Neural cell (in vitro differentiated cells): ENCODE results near the gene CD52. TPM values are rescaled to one million over a fixed set of nuclear protein-coding genes. Genes with fewer than 3 reads are reported as not detected.

Source experiments
- H2AFZ ChIP-seq: fragments of 200-600, 300-800 bp; sonication (generic), shearing (Covaris generic); 2 replicates; pipeline ENCODE4 v1.6.0; 2014; ENCODE audit warnings: low read depth, mild to moderate bottlenecking, antibody characterized with exemption, low read length, moderate library complexity
- H3F3A ChIP-seq: fragments of 200-600 bp; shearing (Covaris generic); 2 replicates; pipeline ENCODE4 v1.6.1; 2016; ENCODE audit warnings: mild to moderate bottlenecking, moderate library complexity, mixed read lengths, antibody characterized with exemption, low read length; ENCODE audit not compliant: insufficient read depth, poor library complexity, severe bottlenecking
- H3K27ac ChIP-seq: fragments of 200-600, 300-800 bp; sonication (generic), shearing (Covaris generic); 2 replicates; pipeline ENCODE4 v1.5.1; 2014; ENCODE audit warnings: mild to moderate bottlenecking, low read length, moderate library complexity
- H3K27me3 ChIP-seq: fragments of 300-800, 200-600 bp; sonication (generic), shearing (Covaris generic); 2 replicates; pipeline ENCODE4 v1.6.0; 2014; ENCODE audit warnings: mild to moderate bottlenecking, low read depth, low read length, moderate library complexity; ENCODE audit not compliant: insufficient read depth
- H3K36me3 ChIP-seq: fragments of 300-800, 200-600 bp; sonication (generic), shearing (Covaris generic); 2 replicates; pipeline ENCODE4 v1.5.1; 2014; ENCODE audit warnings: mild to moderate bottlenecking, antibody characterized with exemption, low read length, moderate library complexity; ENCODE audit not compliant: insufficient read depth
- H3K4me2 ChIP-seq: fragments of 300-800, 200-600 bp; sonication (generic), shearing (Covaris generic); 2 replicates; pipeline ENCODE4 v1.6.0; 2014; ENCODE audit warnings: mild to moderate bottlenecking, low read length
- H3K4me3 ChIP-seq: fragments of 300-800, 200-600 bp; sonication (generic), shearing (Covaris generic); 2 replicates; pipeline ENCODE4 v1.5.1; 2014; ENCODE audit warnings: mild to moderate bottlenecking, low read length, moderate library complexity
- H3K79me2 ChIP-seq: fragments of 200-600 bp; shearing (Covaris generic); replicated peaks from 2 replicates; pipeline ENCODE4 v1.6.0; 2014; ENCODE audit warnings: mild to moderate bottlenecking, low read length, moderate library complexity; ENCODE audit not compliant: insufficient read depth
- H3K9ac ChIP-seq: fragments of 300-800, 200-600 bp; sonication (generic), shearing (Covaris generic); 2 replicates; pipeline ENCODE4 v1.6.1; 2016; ENCODE audit warnings: mild to moderate bottlenecking, low read length, mixed read lengths
- H3K9me2 ChIP-seq: fragments of 200-600 bp; shearing (Covaris generic); 2 replicates; pipeline ENCODE4 v1.6.1; 2016; ENCODE audit warnings: mild to moderate bottlenecking, low read length, mixed read lengths; ENCODE audit not compliant: insufficient read depth
- H3K9me3 ChIP-seq: fragments of 200-600, 300-800 bp; sonication (generic), shearing (Covaris generic); 2 replicates; pipeline ENCODE4 v1.6.1; 2016; ENCODE audit warnings: mild to moderate bottlenecking, mixed run types, low read length, moderate library complexity, mixed read lengths
- H4K20me1 ChIP-seq: fragments of 200-600 bp; shearing (Covaris generic); 2 replicates; pipeline ENCODE4 v1.6.1; 2016; ENCODE audit warnings: mild to moderate bottlenecking, mixed run types; ENCODE audit not compliant: insufficient read depth
- EP300 ChIP-seq: fragments of 450-650 bp; conservative IDR thresholded peaks from 2 replicates; pipeline ENCODE4 v1.6.1; 2014; ENCODE audit warnings: antibody characterized with exemption, mild to moderate bottlenecking, moderate library complexity; ENCODE audit not compliant: poor library complexity, severe bottlenecking
- EZH2 ChIP-seq: fragments of 200-600, 300-800 bp; shearing (Covaris generic), sonication (generic); IDR thresholded peaks from 2 replicates; pipeline ENCODE4 v1.6.1; 2014; ENCODE audit warnings: antibody characterized with exemption, low read length, borderline replicate concordance, mild to moderate bottlenecking; ENCODE audit not compliant: insufficient read depth, poor library complexity, severe bottlenecking
- MXI1 ChIP-seq: fragments of 450-650 bp; conservative IDR thresholded peaks from 2 replicates; pipeline ENCODE4 v1.6.1; 2014; ENCODE audit warnings: antibody characterized with exemption, mild to moderate bottlenecking; ENCODE audit not compliant: poor library complexity, severe bottlenecking
- POLR2AphosphoS5 ChIP-seq: IDR thresholded peaks from 2 replicates; pipeline ENCODE4 v1.6.1; 2012
- RAD21 ChIP-seq: fragments of 450-650 bp; conservative IDR thresholded peaks from 2 replicates; pipeline ENCODE4 v1.6.1; 2014; ENCODE audit warnings: antibody characterized with exemption, mild to moderate bottlenecking, moderate library complexity
- SMC3 ChIP-seq: fragments of 450-650 bp; conservative IDR thresholded peaks from 2 replicates; pipeline ENCODE4 v1.6.1; 2014; ENCODE audit warnings: antibody characterized with exemption, mild to moderate bottlenecking, moderate library complexity; ENCODE audit not compliant: poor library complexity
- TAF1 ChIP-seq: IDR thresholded peaks from 2 replicates; pipeline ENCODE4 v1.6.1; 2012; ENCODE audit warnings: low read depth
- polyA plus RNA-seq: library from polyadenylated mRNA; depleted of rRNA; stranded (reverse); fragments of >200 nt; gene quantifications from 2 replicates; pipeline ENCODE4 v1.2.3, GENCODE V29; 2014
- TF ChIP-seq, protein P1 (sequence below): fragments of 450-650 bp; IDR thresholded peaks from 2 replicates; pipeline ENCODE4 v1.5.1; 2014; ENCODE audit warnings: antibody characterized with exemption, mild to moderate bottlenecking, moderate library complexity; ENCODE audit not compliant: poor library complexity, severe bottlenecking
- TF ChIP-seq, protein P2 (sequence below): IDR thresholded peaks from 2 replicates; pipeline ENCODE4 v1.6.1; 2012; ENCODE audit warnings: borderline replicate concordance

Gene CD52
- polyA plus RNA-seq, 1 donor from 2014 or later = not detected

DNA sequence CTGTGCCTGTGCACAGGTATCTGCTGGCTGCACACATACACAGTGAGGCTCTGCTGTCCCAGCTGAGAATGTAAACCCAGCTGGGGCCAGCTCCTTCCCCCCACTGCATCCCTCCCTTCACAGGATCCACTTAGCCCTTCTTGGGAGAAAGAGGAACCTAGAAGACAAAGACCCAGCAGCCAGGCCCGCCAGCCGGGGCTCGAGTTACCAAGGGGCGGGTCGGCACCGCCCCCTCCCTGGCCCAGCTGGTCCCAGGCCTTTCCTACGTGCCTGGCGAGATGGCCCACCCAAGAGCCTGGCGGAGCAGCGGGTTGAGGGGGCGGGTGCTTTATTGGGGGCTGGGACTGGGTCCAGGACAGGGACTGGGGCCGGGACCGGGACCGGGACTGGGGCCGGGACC lies 35.8 kb upstream of the CD52 start:
- Histone ChIP-seq H3K27ac (no peak overlapping the region), H3K79me2 (peaks cover 5% of the 10 kb centered on the region)

DNA sequence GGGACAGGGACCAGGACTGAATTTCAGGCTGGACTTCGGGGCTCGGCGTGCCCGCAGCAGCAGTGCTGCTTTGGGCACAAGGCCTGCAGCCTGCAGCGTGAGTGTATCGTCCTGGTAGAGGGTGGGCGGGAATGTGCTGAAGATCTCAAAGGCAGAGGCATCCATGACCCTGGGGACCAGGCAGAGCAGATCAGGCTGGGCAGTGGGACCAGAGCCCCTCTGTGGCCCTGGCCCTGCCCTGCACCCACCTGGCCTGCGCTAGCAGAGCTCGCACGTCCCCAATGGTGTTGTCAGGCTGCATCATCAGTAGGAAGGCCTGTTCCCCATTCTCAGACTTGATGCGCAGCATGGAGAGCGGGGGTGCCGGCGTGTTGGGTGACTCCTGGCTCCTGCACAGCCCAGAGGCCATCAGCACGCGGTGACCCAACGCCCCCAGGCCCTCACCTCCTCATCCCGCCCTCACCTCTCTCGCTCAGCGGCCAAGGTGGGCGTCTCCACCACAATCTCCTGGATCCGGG lies 35.3 kb upstream of the CD52 start:
- Histone ChIP-seq H3K9me2 (no peaks in the 10 kb centered on the region), H3K27ac (no peak overlapping the region), H3K79me2 (peaks cover 5% of the 10 kb centered on the region), H3F3A (no peaks in the 10 kb centered on the region), H3K36me3 (no peaks in the 10 kb centered on the region), H2AFZ (no peak overlapping the region), H3K4me3 (no peak overlapping the region), H3K9me3 (no peaks in the 10 kb centered on the region), H3K9ac (no peak overlapping the region), H3K4me2 (no peak overlapping the region), H4K20me1 (no peaks in the 10 kb centered on the region), H3K27me3 (no peaks in the 10 kb centered on the region)
- TF ChIP-seq POLR2AphosphoS5 (no peak), EP300 (no peak), MXI1 (no peak), RAD21 (no peak), SMC3 (no peak), EZH2 (no peak), TAF1 (no peak)
- TF ChIP-seq, protein P1, sequence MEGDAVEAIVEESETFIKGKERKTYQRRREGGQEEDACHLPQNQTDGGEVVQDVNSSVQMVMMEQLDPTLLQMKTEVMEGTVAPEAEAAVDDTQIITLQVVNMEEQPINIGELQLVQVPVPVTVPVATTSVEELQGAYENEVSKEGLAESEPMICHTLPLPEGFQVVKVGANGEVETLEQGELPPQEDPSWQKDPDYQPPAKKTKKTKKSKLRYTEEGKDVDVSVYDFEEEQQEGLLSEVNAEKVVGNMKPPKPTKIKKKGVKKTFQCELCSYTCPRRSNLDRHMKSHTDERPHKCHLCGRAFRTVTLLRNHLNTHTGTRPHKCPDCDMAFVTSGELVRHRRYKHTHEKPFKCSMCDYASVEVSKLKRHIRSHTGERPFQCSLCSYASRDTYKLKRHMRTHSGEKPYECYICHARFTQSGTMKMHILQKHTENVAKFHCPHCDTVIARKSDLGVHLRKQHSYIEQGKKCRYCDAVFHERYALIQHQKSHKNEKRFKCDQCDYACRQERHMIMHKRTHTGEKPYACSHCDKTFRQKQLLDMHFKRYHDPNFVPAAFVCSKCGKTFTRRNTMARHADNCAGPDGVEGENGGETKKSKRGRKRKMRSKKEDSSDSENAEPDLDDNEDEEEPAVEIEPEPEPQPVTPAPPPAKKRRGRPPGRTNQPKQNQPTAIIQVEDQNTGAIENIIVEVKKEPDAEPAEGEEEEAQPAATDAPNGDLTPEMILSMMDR = no peak
- TF ChIP-seq, protein P2, sequence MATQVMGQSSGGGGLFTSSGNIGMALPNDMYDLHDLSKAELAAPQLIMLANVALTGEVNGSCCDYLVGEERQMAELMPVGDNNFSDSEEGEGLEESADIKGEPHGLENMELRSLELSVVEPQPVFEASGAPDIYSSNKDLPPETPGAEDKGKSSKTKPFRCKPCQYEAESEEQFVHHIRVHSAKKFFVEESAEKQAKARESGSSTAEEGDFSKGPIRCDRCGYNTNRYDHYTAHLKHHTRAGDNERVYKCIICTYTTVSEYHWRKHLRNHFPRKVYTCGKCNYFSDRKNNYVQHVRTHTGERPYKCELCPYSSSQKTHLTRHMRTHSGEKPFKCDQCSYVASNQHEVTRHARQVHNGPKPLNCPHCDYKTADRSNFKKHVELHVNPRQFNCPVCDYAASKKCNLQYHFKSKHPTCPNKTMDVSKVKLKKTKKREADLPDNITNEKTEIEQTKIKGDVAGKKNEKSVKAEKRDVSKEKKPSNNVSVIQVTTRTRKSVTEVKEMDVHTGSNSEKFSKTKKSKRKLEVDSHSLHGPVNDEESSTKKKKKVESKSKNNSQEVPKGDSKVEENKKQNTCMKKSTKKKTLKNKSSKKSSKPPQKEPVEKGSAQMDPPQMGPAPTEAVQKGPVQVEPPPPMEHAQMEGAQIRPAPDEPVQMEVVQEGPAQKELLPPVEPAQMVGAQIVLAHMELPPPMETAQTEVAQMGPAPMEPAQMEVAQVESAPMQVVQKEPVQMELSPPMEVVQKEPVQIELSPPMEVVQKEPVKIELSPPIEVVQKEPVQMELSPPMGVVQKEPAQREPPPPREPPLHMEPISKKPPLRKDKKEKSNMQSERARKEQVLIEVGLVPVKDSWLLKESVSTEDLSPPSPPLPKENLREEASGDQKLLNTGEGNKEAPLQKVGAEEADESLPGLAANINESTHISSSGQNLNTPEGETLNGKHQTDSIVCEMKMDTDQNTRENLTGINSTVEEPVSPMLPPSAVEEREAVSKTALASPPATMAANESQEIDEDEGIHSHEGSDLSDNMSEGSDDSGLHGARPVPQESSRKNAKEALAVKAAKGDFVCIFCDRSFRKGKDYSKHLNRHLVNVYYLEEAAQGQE = no peak

More for the DNA sequence above, 35.8 kb upstream of the CD52 start:
- TF ChIP-seq, protein P2 = no peak
- TF ChIP-seq EZH2 = no peak
- no peak for TF ChIP-seq MXI1
- TF ChIP-seq TAF1 = no peak
- no peak for TF ChIP-seq RAD21
- TF ChIP-seq, protein P1 = no peak
- no peak overlapping the region for H2AFZ ChIP-seq
- no peaks in the 10 kb centered on the region for H3K27me3 ChIP-seq
- H3F3A ChIP-seq = no peaks in the 10 kb centered on the region
- H3K9me3 ChIP-seq = no peaks in the 10 kb centered on the region
- no peak overlapping the region for H3K4me2 ChIP-seq
- no peaks in the 10 kb centered on the region for H3K36me3 ChIP-seq
- H3K4me3 ChIP-seq = peak overlapping the region; percentile 97
- H4K20me1 ChIP-seq = no peaks in the 10 kb centered on the region
- no peak overlapping the region for H3K9ac ChIP-seq
- H3K9me2 ChIP-seq = no peaks in the 10 kb centered on the region
